ENCODE measurements around the gene UBL4A.

UBL4A gene

DNA sequence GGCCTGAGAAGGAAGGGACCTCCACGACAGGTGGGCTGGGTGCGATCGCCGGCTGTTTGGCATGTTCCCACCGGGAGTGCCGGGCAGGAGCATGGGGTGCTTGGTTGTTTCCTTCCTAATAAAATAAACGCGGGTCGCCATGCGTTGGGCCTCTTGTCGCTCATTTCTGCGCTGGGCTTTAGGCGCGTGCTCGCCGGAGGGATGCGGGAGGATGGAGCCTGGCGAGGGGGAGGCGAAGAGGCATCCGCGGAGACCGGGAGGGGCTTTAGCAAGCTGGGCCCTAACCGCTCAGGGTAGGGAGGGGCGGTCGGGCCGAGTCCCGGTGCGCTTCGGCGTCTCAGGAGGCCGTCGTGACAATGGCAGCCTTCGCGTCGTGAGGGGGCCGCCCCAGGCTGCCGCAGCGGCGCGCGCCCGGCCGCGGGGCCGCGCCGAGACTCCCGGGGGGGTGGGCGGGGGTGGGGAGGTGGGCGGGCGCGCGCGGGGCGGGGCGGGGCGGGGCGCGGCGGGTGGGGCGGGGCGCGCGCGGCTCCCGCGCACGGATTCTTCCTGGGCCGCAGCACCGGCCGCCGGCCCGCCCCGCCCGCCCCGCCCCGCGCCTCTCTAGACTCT lies 49.9 kb downstream of the UBL4A start:
- no peak overlapping the region for H3K4me3 ChIP-seq (ENCODE audit: low read depth, low read length)
- H2AFZ ChIP-seq: no peak overlapping the region
- H3K79me2 ChIP-seq: peaks cover 6% of the 10 kb centered on the region
- no peaks in the 10 kb centered on the region for H3K9me3 ChIP-seq (ENCODE audit: control insufficient read depth, low read length)
- no peaks in the 10 kb centered on the region for H3K27me3 ChIP-seq (ENCODE audit: control insufficient read depth, insufficient read depth, low read length)
- H3K36me3 ChIP-seq (ENCODE audit: control insufficient read depth, insufficient read depth, low read length): no peaks in the 10 kb centered on the region
- no peaks in the 10 kb centered on the region for H3K4me1 ChIP-seq
- H3K4me2 ChIP-seq (ENCODE audit: low read length): no peak overlapping the region
- no peak overlapping the region for H3K27ac ChIP-seq
- H3K9ac ChIP-seq: no peak overlapping the region
- TF ChIP-seq, protein P1, sequence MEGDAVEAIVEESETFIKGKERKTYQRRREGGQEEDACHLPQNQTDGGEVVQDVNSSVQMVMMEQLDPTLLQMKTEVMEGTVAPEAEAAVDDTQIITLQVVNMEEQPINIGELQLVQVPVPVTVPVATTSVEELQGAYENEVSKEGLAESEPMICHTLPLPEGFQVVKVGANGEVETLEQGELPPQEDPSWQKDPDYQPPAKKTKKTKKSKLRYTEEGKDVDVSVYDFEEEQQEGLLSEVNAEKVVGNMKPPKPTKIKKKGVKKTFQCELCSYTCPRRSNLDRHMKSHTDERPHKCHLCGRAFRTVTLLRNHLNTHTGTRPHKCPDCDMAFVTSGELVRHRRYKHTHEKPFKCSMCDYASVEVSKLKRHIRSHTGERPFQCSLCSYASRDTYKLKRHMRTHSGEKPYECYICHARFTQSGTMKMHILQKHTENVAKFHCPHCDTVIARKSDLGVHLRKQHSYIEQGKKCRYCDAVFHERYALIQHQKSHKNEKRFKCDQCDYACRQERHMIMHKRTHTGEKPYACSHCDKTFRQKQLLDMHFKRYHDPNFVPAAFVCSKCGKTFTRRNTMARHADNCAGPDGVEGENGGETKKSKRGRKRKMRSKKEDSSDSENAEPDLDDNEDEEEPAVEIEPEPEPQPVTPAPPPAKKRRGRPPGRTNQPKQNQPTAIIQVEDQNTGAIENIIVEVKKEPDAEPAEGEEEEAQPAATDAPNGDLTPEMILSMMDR (IDR thresholded peaks at IDR 0.05): no peak

DNA sequence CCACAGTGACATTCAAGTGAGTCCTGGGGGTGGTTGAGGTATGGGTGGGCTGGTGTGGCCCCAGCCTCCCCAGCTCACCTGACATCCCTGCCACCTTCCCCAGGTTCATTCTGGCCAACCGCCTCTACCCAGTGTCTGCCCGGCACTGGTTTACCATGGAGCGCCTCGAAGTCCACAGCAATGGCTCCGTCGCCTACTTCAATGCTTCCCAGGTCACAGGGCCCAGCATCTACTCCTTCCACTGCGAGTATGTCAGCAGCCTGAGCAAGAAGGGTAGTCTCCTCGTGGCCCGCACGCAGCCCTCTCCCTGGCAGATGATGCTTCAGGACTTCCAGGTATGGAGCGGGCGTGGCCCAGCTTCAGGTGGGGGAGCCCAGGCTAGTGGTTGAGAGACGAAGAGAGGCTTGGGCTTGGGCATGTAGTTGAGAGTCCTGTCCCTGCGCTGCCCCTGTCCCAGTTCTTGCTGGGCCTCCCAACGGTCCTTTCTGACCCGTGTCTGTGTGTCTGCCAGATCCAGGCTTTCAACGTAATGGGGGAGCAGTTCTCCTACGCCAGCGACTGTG lies 51.2 kb downstream of the UBL4A start:
- TF ChIP-seq, protein P1 (IDR thresholded peaks at IDR 0.05): no peak
- H3K9ac ChIP-seq: no peak overlapping the region
- no peak overlapping the region for H2AFZ ChIP-seq
- no peaks in the 10 kb centered on the region for H3K36me3 ChIP-seq (ENCODE audit: control insufficient read depth, insufficient read depth, low read length)
- peaks cover 4% of the 10 kb centered on the region for H3K4me1 ChIP-seq
- H3K27me3 ChIP-seq (ENCODE audit: control insufficient read depth, insufficient read depth, low read length): no peaks in the 10 kb centered on the region
- H3K4me3 ChIP-seq (ENCODE audit: low read depth, low read length): no peak overlapping the region
- no peak overlapping the region for H3K27ac ChIP-seq
- H3K9me3 ChIP-seq (ENCODE audit: control insufficient read depth, low read length): no peaks in the 10 kb centered on the region
- peaks cover 6% of the 10 kb centered on the region for H3K79me2 ChIP-seq
- H3K4me2 ChIP-seq (ENCODE audit: low read length): no peak overlapping the region

DNA sequence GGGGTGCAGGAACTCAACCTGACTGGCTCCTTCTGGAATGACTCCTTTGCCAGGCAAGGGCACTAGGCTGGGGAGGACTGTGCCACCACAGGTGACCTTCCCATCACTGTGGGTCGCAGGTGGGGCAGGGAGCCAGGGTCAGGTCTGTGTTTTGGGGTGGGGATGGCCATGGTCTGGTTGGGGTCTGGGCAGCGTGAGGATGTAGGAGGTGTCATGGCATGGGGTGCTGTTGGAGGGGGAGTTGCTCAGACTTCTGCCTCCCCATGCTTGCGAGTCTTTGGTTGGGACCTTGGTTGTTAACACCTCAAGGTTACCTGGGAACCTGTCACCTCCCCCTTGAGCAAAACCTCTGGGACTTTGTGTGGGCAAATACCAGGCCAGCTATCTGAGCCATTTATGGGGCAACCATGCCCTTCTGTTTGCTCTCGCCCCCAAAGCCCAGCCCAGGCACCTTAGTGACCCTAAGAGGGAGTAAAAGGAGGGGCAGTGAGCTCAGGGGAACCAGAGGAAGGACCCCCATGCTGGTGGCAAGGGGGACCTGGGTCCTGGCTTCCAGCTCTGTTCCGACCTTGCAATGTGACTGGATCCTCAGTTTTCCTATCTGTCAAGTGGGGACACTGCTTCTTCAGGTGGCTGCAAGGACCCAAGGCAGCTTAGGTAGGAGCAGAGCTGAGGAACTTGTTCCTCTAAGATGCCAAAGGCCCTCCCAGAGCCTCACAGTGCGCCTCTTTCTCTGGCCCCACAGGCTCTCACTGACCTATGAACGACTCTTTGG lies 51.8 kb downstream of the UBL4A start:
- TF ChIP-seq, protein P1 (IDR thresholded peaks at IDR 0.05): no peak
- H3K4me3 ChIP-seq (ENCODE audit: low read depth, low read length): no peak overlapping the region
- H3K9me3 ChIP-seq (ENCODE audit: control insufficient read depth, low read length): no peaks in the 10 kb centered on the region
- peaks cover 4% of the 10 kb centered on the region for H3K4me1 ChIP-seq
- H2AFZ ChIP-seq: no peak overlapping the region
- H3K9ac ChIP-seq: no peak overlapping the region
- H3K27ac ChIP-seq: no peak overlapping the region
- H3K36me3 ChIP-seq (ENCODE audit: control insufficient read depth, insufficient read depth, low read length): no peaks in the 10 kb centered on the region
- peaks cover 6% of the 10 kb centered on the region for H3K79me2 ChIP-seq
- H3K27me3 ChIP-seq (ENCODE audit: control insufficient read depth, insufficient read depth, low read length): no peaks in the 10 kb centered on the region
- H3K4me2 ChIP-seq (ENCODE audit: low read length): no peak overlapping the region

Data from parathyroid adenoma (tissue), 2 donors.